GM12865 (cell line): Measurements from ENCODE around the gene UROC1.

ENCODE experiments used
- DNase-seq: peaks from one replicate; pipeline ENCODE4 v3.0.0; 2010; ENCODE audit warnings: low read depth
- H3K4me3 ChIP-seq: 2 replicates; pipeline ENCODE4 v1.5.1; 2011; ENCODE audit warnings: mild to moderate bottlenecking, low read depth, low read length, control low read depth
- CTCF ChIP-seq: IDR thresholded peaks from 2 replicates; pipeline ENCODE4 v1.5.1; 2011; ENCODE audit warnings: low read length, control low read depth, low read depth, inconsistent platforms; ENCODE audit not compliant: insufficient read depth; ENCODE audit errors: missing control alignments

UROC1 gene

GRCh38 chr3:126448893-126449180 lies 68.7 kb downstream of the UROC1 start:
- TF ChIP-seq CTCF = no peak
- H3K4me3 ChIP-seq = no peak overlapping the region
- no peak for DNase-seq

GRCh38 chr3:126448136-126448892 lies 69.3 kb downstream of the UROC1 start:
- DNase-seq = no peak
- H3K4me3 ChIP-seq = no peak overlapping the region
- TF ChIP-seq CTCF = no peak

- no peak for DNase-seq
Observed at GRCh38 chr3:126447456-126448106, 70.0 kb downstream of the UROC1 start.

GRCh38 chr3:126446791-126447190 lies 70.8 kb downstream of the UROC1 start:
- H3K4me3 ChIP-seq = no peak overlapping the region
- DNase-seq = no peak
- no peak for TF ChIP-seq CTCF

More at GRCh38 chr3:126447456-126448106, 70.0 kb downstream of the UROC1 start:
- no peak for TF ChIP-seq CTCF
- no peak overlapping the region for H3K4me3 ChIP-seq

- DNase-seq = no peak
- no peak for TF ChIP-seq CTCF
- H3K4me3 ChIP-seq = no peak overlapping the region
Observed at GRCh38 chr3:126446301-126446700, 71.3 kb downstream of the UROC1 start.

GRCh38 chr3:126445506-126445905 lies 72.1 kb downstream of the UROC1 start:
- TF ChIP-seq CTCF = no peak
- H3K4me3 ChIP-seq = no peak overlapping the region
- no peak for DNase-seq

- TF ChIP-seq CTCF = no peak
- no peak for DNase-seq
- no peak overlapping the region for H3K4me3 ChIP-seq
Observed at GRCh38 chr3:126442856-126443242, 74.7 kb downstream of the UROC1 start.
